Progenitor cell of endocrine pancreas (in vitro differentiated cells): ENCODE measurements around the gene RUNDC3A. TPM values are rescaled to one million over a fixed set of nuclear protein-coding genes. Genes with fewer than 3 reads are reported as not detected.
A peak's percentile ranks its signal among the peaks of the same experiment; 100 is the strongest.
"Not testable (repeated sequence)": the region's sequence is repeated elsewhere in the genome, so short reads cannot be mapped to it uniquely, and the experiment has no call there.

ENCODE experiments used
- DNase-seq: peaks from one replicate; pipeline ENCODE4 v3.0.0; 2021; ENCODE audit warnings: low spot score; ENCODE audit not compliant: unreplicated experiment
- H3K27ac Mint-ChIP-seq: 2 replicates; pipeline ENCODE4 v1.8.0; 2021; ENCODE audit warnings: mild to moderate bottlenecking, moderate library complexity, mixed read lengths
- H3K27me3 Mint-ChIP-seq: 2 replicates; pipeline ENCODE4 v1.8.0; 2021; ENCODE audit warnings: mixed read lengths
- H3K36me3 Mint-ChIP-seq: 2 replicates; pipeline ENCODE4 v1.8.0; 2022; ENCODE audit warnings: mixed read lengths; ENCODE audit not compliant: insufficient read depth
- H3K4me1 Mint-ChIP-seq: 2 replicates; pipeline ENCODE4 v1.8.0; 2021; ENCODE audit warnings: low read depth, mixed read lengths
- H3K4me3 Mint-ChIP-seq: 2 replicates; pipeline ENCODE4 v1.8.0; 2021; ENCODE audit warnings: low read depth, mild to moderate bottlenecking, moderate library complexity, mixed read lengths
- H3K9me3 Mint-ChIP-seq: 2 replicates; pipeline ENCODE4 v1.8.0; 2021; ENCODE audit warnings: low read depth, mixed read lengths
- CTCF ChIP-seq: fragments of 200-600 bp; sonication (generic); IDR thresholded peaks from one replicate; pipeline ENCODE4 v1.5.0; 2021; ENCODE audit warnings: antibody characterized with exemption, mild to moderate bottlenecking; ENCODE audit not compliant: unreplicated experiment
- total RNA-seq: library from RNA; stranded (reverse); gene quantifications from 2 replicates; pipeline ENCODE4 v1.2.1, GENCODE V29; 2021

Gene RUNDC3A
- total RNA-seq, 1 donor from 2014 or later = 9.3 TPM

DNA sequence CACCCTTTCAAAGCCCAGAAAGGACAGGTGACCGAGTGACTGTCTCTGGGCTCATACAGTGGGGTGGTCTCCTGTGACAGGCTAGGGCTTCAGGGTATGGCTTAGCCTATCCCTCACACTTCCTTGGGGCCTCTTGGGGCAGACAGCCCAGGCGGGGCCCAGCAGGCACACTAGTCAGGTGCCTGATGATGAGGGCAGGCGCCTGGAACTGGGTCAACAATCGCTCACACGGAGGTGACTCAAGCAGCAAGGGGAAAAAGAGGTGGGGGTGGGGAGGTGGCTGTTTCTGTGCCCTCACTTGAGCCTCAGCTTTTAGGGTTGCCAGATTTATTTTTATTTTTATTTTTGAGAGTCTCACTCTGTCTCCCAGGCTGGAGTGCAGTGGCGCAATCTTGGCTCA, 30.3 kb downstream of the RUNDC3A start:
- Mint-ChIP-seq H3K9me3 (no peaks in the 10 kb centered on the region), H3K36me3 (no peaks in the 10 kb centered on the region), H3K4me1 (no peaks in the 10 kb centered on the region), H3K4me3 (no peak overlapping the region), H3K27ac (no peak overlapping the region), H3K27me3 (peaks cover 28% of the 10 kb centered on the region)
- no peak for TF ChIP-seq CTCF
- DNase-seq = no peak

DNA sequence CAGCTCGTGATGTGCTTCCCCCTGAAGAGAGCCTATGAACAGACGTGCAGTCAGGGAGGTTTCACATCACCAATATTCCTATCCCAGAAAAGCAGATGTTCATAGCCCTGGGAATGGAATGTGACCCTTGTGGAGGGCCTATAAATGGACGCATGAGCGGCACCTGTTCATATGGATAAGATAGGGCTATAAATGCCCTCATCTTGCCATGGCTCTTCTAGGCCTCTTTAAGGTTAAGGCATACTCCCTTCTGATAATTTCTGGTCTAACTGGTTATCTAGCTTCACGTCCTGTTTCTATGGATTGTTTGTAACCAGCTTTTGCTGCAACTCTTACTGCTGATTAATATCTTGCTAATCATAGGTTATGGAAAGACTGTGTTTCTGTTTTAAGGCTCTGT, 32.2 kb downstream of the RUNDC3A start:
- not testable (repeated sequence) for DNase-seq, H3K27ac Mint-ChIP-seq, H3K36me3 Mint-ChIP-seq, H3K9me3 Mint-ChIP-seq, H3K4me1 Mint-ChIP-seq, H3K4me3 Mint-ChIP-seq
- peaks cover 32% of the 10 kb centered on the region for H3K27me3 Mint-ChIP-seq

DNA sequence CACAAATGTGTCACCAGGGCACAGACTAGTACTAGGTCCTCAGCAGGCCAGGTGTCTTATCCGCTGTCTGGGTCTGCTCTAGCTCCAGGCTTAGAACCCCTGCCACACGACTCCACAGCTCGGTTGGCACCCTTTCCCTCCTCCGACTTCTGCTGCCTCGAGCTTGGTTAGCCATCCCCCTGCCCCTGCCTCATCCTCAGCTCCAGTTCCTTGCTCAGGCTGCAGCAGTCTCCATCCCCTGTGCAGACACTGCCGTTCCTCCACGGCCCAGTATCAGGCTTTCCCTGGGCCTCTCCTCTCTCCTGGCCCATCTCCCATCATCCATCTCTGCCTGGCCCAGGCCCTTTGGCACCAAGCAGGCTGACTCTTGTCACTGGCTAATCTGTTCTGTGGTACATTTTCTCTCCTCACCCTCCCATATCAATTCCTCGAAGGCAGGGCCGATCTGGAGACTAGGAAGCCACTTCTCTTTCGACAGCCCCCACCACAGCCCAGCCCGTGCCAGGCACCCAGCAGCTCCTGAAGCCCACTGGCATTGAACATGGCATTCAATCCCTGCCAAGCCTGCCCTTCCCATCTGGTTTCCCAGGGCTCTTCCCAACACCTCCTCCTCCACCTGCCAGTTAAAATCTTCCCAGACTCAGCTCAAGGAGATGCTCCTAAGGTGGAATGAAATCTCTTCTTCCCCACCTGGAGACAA, 35.3 kb downstream of the RUNDC3A start:
- no peak for DNase-seq
- Mint-ChIP-seq H3K36me3 (no peaks in the 10 kb centered on the region), H3K27me3 (peaks cover 24% of the 10 kb centered on the region), H3K4me3 (no peak overlapping the region), H3K9me3 (no peaks in the 10 kb centered on the region), H3K27ac (no peak overlapping the region), H3K4me1 (peaks cover 3% of the 10 kb centered on the region)
- TF ChIP-seq CTCF = no peak

GRCh38 chr17:44344939-44345453, 36.6 kb downstream of the RUNDC3A start, which contains the start of gene GRN:
TSS of gene GRN (plus strand) at chr17:44345302. CDS start at chr17:44349165, 3,863 bp downstream.
- peaks cover 3% of the 10 kb centered on the region for H3K4me1 Mint-ChIP-seq
- H3K36me3 Mint-ChIP-seq = no peaks in the 10 kb centered on the region
- peak within 1 kb of the TSS; percentile 82 for H3K4me3 Mint-ChIP-seq
- H3K9me3 Mint-ChIP-seq = no peaks in the 10 kb centered on the region
- peak within 1 kb of the TSS; percentile 96 for H3K27ac Mint-ChIP-seq
- DNase-seq = peak; percentile 91
- no peak for TF ChIP-seq CTCF
- H3K27me3 Mint-ChIP-seq = peaks cover 24% of the 10 kb centered on the region

GRCh38 chr17:44345454-44346026, 37.1 kb downstream of the RUNDC3A start:
- TF ChIP-seq CTCF = peak; percentile 50
- H3K27me3 Mint-ChIP-seq = peaks cover 24% of the 10 kb centered on the region
- H3K9me3 Mint-ChIP-seq = no peaks in the 10 kb centered on the region
- peaks cover 3% of the 10 kb centered on the region for H3K4me1 Mint-ChIP-seq
- H3K36me3 Mint-ChIP-seq = no peaks in the 10 kb centered on the region
- DNase-seq = peak; percentile 45
- H3K27ac Mint-ChIP-seq = peak overlapping the region; percentile 96
- H3K4me3 Mint-ChIP-seq = peak overlapping the region; percentile 82
